ENCODE data around the gene LRRC75A.

LRRC75A gene

DNA sequence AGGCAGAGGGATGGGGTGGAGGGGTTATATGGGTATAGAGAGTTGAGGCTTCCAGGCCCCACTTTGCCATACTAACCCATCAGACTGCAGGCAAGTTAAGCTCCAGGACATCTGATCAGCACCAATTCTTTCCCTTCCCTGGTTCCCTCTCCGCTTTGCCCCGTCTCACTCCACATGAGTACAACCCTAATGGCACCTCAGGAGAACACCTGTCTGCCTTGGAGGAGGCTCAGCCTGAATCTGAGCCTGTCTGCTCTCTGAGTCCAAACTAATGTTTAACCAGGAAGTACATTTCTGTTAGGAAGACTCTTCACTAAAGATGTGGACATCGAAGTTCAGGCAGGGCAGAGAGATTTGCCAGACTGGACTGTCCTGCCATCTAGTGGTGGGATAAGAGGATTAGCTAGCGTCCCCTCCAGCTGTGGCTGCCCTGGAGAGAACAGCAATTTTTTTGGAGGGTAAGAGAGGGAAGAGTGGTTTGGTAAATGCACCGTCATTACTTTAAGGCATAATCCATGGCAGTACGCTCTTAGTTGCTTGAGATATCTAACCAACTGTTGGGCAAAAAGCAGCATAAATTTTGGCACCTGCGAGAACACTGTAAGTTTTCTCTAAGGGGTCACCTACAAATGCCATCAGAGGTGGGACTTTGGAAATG lies 29.2 kb upstream of the LRRC75A start:
- TF ChIP-seq, protein P1, sequence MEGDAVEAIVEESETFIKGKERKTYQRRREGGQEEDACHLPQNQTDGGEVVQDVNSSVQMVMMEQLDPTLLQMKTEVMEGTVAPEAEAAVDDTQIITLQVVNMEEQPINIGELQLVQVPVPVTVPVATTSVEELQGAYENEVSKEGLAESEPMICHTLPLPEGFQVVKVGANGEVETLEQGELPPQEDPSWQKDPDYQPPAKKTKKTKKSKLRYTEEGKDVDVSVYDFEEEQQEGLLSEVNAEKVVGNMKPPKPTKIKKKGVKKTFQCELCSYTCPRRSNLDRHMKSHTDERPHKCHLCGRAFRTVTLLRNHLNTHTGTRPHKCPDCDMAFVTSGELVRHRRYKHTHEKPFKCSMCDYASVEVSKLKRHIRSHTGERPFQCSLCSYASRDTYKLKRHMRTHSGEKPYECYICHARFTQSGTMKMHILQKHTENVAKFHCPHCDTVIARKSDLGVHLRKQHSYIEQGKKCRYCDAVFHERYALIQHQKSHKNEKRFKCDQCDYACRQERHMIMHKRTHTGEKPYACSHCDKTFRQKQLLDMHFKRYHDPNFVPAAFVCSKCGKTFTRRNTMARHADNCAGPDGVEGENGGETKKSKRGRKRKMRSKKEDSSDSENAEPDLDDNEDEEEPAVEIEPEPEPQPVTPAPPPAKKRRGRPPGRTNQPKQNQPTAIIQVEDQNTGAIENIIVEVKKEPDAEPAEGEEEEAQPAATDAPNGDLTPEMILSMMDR (IDR thresholded peaks at IDR 0.05; ENCODE audit: low read length, missing control alignments) = peak; percentile 95
- peak; percentile 94 for DNase-seq (ENCODE audit: low read depth)
- H3K4me3 ChIP-seq (replicated peaks; ENCODE audit: low read depth, low read length) = no peak overlapping the region

DNA sequence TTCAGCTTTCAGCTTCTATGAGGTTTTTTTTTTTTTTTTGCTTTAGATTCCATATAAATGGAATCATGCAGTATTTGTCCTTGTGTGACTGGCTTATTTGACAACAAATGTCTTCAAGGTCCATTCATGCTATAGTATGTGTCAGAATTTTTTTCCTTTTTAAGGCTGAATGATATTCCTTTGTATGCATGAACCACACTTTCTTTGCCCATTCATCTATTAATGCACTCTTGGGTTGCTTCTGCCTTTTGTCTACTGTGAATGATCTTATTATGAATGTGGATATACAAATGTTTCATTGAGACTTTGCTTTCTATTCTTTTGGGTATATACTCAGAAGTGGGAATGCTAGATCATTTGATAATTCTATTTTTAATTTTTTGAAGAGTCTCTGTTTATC lies 27.0 kb upstream of the LRRC75A start:
- TF ChIP-seq, protein P1 (IDR thresholded peaks at IDR 0.05; ENCODE audit: low read length, missing control alignments) = no peak
- no peak for DNase-seq (ENCODE audit: low read depth)
- H3K4me3 ChIP-seq (replicated peaks; ENCODE audit: low read depth, low read length) = no peak overlapping the region

DNA sequence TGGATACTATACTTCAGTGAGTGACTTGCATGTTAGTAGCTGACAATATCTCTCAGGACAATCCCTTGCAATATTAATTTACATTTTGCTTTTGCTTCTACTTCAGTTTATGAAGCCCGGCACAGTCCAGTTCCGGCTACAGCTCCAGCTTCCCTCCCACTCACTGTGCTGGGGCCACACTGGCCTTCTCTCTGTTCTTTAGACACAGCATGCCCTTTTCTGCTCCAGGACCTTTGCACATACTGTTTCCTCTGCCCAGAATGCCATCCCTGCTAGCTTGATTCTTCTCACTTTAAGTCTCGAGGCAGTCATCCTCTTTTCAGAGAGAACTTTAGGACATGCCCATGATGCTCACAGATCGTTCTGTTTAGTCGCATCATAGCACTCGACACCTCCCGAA lies 25.5 kb upstream of the LRRC75A start:
- TF ChIP-seq, protein P1 (IDR thresholded peaks at IDR 0.05; ENCODE audit: low read length, missing control alignments) = no peak
- no peak for DNase-seq (ENCODE audit: low read depth)
- H3K4me3 ChIP-seq (replicated peaks; ENCODE audit: low read depth, low read length) = no peak overlapping the region

DNA sequence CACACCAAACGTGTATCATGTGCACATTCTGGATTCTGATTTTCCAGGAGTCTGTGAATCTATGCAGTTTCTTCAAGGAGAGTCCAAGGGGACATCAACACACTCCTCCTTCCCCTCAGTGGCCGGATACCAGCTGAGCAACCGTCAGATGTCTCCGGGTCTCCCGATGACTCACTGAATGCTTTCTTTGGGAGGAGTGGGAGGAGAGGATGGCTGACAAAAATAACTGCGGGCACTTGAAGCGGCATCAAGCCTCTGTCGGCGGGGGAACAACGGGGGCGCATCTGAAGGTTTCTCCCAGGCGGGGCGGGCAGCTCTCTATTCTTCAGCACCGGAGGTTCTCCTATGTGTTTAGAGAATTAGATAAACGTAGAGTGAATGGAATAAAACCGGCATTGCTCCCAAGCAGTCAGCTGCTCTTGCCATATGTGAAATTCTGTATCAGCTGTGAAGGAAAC lies 24.6 kb upstream of the LRRC75A start:
- DNase-seq (ENCODE audit: low read depth) = peak; percentile 77
- peak overlapping the region; percentile 34 for H3K4me3 ChIP-seq (replicated peaks; ENCODE audit: low read depth, low read length)
- TF ChIP-seq, protein P1 (IDR thresholded peaks at IDR 0.05; ENCODE audit: low read length, missing control alignments) = no peak

DNA sequence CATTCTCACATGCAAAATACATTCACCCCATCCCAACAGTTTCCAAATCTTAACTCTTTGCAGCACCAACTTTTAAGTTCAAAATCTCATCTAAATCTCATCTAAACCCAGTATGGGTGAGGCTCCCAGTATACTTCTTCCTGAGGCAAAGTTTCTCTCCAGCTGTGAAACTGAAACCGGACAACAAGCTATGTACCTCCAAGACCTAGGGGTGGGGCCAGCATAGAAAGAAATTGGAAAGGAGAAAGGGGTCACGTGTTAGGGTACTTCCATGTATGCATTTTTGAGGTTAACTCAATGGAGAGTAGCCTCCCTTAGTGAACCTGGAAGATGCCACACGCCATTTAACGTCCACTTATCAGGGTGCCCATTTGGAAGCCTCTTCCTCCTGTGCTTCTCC lies 23.9 kb upstream of the LRRC75A start:
- DNase-seq (ENCODE audit: low read depth) = no peak
- TF ChIP-seq, protein P1 (IDR thresholded peaks at IDR 0.05; ENCODE audit: low read length, missing control alignments) = no peak
- no peak overlapping the region for H3K4me3 ChIP-seq (replicated peaks; ENCODE audit: low read depth, low read length)

DNA sequence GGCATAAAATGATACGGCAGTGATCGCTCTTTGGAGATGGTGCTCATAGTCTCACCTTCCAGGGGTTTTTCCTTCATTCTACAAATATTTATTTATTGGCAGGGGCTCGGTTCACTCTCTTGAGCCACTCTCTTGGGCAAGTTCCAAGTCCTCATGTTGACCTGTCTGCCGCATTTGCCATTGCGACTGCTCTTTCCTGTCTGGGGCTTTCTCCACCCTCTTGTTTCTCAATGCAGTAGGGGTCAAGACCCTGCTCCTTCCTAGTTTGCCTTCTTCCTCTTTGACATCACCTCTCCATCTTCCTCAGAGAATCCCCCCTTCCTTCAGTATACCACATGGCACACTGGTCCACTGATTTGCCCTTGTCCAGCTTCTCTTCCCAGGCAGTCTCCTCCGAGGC lies 21.9 kb upstream of the LRRC75A start:
- no peak overlapping the region for H3K4me3 ChIP-seq (replicated peaks; ENCODE audit: low read depth, low read length)
- no peak for DNase-seq (ENCODE audit: low read depth)
- TF ChIP-seq, protein P1 (IDR thresholded peaks at IDR 0.05; ENCODE audit: low read length, missing control alignments) = no peak

DNA sequence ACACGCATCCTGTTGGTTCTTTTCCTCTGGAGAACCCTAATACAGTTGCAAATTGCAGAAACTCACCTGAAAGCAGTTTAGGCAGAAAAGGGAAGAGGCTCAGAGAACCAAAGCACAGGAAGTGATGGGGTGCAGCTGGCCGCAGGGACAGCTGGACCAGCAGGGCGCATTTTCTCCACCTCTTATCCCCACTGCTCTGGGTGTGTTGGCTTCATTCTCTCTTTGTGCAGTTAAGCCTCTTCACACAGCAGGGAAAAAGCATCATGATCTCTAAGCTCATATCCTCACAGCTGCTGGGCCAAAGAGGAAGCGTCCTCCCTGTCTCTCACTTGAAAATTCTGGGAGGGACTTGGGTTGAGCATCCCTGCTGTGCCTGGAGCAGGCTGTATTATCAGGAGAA lies 20.0 kb upstream of the LRRC75A start:
- H3K4me3 ChIP-seq (replicated peaks; ENCODE audit: low read depth, low read length) = no peak overlapping the region
- no peak for DNase-seq (ENCODE audit: low read depth)
- TF ChIP-seq, protein P1 (IDR thresholded peaks at IDR 0.05; ENCODE audit: low read length, missing control alignments) = no peak
